Measurements from ENCODE around the gene CIB4. TPM values are rescaled to one million over a fixed set of nuclear protein-coding genes. Genes with fewer than 3 reads are reported as not detected.
"Not testable (repeated sequence)": the region's sequence is repeated elsewhere in the genome, so short reads cannot be mapped to it uniquely, and the experiment has no call there.

Gene CIB4
- total RNA-seq, 1 donor from 2014 or later = not detected

DNA sequence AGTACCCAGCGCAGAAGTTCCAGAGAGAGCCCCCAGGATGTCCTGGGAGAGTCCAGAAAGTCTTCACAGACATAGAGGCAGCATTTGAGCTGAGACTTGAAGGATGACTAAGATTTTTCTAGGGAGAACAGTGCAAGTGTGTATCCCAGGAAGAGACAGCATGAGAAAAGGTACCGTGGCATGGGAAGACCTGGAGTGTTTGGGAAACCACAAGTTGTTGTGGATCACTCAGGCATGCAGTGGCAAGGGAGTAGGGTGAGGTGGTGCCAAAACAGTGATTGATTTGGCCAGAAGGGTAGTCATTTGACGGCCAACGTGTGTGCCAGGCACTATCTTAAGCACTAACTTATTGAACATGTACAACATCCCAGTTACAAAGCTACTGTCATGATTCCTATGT is 26.9 kb upstream of the CIB4 start:
- DNase-seq (ENCODE audit: low read depth) = peak; percentile 82

DNA sequence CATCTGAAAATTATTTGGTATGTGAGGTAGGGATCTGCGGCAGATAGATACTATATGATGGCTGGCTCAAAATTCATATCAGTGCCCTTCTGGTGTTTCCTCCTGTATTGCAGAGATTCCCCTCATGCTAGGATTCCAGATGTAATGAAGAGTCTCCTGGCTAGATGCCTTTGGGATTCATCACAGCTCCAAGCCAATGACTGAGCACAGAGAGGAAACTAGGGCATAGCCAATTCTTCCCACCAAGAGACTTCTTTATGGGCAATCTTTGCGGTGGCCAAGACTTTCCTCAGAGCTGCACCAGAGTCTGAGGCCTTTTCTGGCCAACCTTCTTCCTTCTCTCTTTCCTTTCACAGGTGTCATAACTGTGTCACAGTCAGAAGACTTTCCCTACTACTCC is 25.5 kb upstream of the CIB4 start:
- peak; percentile 16 for DNase-seq (ENCODE audit: low read depth)

DNA sequence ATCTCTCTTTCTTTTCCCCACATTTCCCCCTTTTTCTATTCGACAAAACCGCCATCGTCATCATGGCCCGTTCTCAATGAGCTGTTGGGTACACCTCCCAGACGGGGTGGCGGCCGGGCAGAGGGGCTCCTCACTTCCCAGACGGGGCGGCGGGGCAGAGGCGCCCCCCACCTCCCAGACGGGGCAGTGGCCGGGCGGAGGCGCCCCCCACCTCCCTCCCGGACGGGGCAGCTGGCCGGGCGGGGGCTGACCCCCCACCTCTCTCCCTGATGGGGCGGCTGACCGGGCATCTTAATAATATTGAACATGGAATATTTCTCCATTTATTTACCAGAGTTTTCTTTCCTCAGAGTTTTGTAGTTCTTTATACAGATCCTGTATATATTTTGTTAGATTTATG is 24.1 kb upstream of the CIB4 start:
- DNase-seq (ENCODE audit: low read depth) = not testable (repeated sequence)

DNA sequence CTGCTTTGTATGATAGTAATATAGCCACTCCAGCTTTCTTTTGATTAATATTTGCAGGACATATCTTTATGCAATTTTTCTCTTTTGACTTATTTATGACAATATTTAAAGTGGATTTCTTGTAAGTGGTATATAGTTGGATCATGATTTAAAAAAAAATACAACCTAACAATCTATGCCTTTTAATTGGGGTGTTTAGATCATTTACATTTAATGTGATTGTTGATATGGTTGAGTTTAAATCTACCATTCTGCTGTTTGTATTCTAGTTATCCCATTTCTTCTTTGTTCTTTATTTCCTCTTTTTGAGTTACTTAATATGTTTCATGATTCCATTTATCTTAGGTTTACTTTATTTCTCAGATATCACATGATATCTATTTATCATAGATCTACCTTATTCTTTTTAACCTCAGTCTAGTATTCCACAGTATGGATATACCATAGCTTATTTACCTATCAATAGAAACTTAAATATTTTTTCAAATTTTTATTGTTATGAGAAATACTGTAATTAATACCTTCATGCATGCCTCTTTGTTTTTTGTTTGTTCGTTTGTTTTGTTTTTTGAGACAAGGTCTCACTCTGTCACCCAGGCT is 19.3 kb upstream of the CIB4 start:
- DNase-seq (ENCODE audit: low read depth) = no peak

DNA sequence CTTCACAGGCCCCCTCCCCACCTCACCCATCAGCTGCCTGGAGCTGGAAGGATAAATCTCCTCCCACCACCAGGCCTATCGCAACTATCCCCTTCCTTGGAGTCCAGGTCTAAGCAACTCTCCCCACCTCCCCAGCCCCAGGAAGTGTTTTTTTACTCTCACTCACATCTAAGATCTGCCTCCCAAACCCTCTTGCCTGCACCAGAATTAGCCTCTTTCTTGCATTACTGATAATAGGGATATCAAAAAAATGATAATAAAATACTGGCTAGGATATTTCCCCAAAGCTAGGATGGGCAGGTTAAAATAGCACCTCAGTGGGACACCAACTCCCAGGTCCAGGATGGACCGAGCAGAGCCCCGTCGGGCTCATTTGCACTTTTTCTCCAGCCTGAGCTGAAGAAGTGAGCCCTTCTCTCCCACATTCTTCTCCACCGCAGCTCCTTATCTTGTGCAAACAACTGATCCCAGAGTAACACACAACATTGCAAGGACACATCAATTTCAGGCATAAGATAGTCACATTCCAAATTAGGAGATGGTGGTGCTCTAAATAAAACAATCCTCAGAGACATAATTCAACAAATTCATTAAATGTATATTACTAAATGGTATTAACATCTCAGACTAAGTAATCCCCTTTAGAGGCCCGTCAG is 17.7 kb upstream of the CIB4 start:
- no peak for DNase-seq (ENCODE audit: low read depth)

DNA sequence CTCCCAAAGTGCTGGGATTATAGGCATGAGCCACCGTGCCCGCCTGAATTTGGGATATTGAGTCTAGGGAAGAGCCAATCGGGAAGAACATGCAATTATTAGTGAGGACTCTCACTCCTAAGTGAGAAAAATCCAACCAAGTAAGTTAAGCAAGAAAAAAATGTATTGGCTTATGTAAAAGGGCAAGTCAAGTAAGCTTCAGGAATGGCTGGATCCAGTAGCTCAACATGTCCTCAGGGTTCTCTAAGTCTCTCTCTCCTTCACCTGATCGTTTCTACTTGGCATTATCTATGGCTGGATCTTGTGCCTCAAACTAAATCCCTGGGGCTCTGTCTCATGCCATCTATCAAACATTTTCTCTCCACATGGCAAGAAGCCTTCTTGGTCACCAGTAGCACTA is 16.1 kb upstream of the CIB4 start:
- DNase-seq (ENCODE audit: low read depth) = no peak

DNA sequence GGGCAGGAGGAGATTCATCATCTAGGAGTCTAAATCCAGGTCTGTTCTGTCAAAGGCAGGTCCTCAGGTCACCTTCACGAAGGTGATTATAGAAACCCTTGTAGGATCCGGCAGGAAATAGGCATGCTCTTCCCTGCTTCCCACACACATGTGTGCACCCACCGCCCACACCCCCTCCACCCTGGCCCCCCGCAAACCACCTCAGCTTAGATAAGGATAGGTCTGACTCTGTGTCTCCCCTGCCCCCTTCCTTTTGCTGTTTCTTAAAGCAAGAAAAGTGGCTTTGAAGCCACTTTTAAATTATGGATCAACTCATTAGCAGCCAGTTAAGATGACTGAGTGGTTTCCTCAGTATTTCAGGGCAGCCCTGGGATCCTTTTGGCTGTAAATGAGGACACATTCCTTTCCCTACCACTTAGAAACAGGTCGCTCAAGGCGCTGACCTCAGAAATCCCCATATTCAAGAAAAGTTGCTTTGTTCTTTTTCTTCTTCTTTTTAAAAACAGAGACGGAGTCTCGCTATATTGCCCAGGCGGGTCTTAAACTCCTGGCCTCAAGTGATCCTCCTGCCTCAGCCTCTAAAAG is 14.5 kb upstream of the CIB4 start:
- DNase-seq (ENCODE audit: low read depth) = no peak

DNA sequence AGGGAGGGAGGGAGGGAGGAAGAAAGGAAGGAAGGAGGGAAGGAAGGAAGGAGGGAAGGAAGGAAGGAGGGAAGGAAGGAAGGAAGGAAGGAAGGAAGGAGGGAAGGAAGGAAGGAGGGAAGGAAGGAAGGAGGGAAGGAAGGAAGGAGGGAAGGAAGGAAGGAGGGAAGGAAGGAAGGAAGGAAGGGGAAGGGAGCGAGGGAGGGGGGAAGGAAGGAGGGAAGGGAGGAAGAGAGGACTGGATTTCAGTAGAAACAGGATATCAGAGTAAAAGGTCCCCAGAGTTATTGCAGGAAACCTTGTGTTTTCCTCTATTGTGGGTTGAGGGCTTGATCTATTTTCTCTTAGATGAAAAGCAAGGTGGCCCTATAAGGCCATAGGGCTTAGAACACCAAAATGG is 14.0 kb upstream of the CIB4 start:
- not testable (repeated sequence) for DNase-seq (ENCODE audit: low read depth)

DNA sequence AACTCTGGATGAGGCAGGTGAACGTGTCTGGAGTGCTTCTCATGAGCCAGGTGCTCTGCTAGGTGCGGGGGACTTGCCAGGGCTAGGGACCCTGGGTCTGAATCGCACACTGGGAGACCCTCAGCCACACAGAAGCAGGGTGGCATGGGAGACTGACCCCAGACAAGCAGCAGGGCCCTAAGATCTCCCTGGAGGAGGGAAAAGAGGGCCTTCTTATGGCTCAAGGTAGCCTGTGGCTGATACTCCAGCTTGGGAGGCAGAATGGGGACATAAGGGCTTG is 12.8 kb upstream of the CIB4 start:
- no peak for DNase-seq (ENCODE audit: low read depth)

DNA sequence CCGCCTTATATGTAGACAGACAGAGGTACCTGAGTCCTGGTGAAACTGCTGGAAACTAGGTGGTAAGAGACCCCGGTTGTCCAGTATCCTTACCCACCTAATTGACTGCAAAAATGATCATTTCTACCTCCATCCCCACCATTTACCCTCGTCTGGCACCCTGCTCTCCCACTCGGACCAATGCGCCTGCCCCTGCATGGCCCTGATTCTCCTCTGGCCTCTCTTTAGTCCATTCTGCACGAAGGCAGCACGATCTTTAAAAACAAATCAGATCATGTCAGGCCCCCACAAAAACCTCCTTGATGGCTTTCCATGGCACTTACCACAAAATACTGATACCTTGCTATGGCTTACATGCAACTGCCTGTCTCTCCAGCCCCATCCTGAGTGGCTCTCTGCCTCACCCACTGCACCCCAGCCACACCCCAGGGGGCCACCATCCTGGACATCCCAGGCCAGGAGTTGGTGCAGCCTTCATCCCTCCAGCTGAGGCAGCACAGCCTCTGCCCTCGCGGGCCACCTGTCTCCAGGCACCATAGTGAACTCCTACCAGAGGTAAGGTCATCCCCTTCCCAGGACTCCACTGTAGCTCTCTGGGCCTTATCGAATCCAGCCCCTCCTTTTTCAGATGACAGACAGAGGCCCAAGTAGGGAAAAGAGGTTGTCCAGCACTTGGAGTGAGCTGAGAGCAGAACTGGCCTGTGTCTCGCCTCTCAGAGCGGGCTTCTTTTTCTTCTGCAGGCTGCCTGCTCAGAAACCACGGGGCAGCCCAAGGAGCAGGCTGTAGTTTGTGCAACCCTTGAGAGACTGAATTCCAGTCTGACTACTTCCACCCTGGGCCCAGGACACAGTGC is 12.3 kb upstream of the CIB4 start:
- DNase-seq (ENCODE audit: low read depth) = no peak

DNA sequence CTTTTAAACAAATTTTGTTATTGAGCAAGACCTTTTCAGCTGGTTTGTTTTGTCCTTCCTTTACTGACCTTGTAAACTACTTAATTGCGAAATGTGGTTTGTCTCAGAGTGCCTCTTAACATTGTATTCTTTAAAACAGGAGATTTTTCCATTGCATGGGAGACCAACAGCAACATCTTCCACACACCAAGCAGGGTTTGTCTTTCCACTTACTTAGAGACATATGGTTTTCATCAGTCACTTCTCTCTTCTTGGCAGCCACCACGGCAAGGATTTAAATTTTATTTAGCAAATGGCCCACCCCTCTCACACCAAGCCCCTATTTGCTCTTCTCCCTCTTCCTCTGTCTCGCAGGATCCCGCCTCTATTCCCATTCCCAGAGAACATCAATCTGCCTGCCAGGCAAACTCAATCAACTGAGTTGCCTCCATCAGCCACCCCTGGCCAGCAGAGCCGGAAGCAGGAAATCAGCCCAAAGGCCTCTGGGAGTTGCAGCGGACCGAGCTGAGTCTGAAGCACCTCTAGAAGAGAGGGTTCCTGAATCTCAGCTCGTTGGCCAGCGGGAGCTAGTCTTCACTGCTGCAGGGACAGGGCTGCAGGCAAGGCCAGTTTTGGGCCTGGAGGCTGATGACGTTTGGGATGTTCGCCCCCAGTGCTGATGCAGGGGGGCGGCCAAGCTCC is 11.3 kb upstream of the CIB4 start:
- DNase-seq (ENCODE audit: low read depth) = peak; percentile 69

DNA sequence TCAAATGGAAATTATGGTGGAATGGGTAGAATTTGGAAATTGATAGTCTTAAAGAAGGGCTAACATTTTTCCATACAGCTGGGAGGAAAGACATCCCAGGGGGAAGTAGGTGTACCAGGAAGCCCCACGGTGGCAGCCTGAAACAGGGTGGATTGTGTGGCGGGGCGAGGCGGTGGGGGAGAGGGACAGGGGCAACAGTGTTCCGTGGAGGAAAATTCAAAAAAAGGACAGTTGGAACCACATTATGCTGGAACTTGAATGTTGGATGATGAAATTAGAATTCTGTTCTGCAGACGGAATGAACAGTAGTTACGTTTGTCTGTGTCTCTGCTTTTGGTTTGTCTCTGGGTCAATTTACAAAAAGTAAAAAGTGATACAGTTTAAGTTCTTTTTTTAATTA is 10.6 kb upstream of the CIB4 start:
- no peak for DNase-seq (ENCODE audit: low read depth)

DNA sequence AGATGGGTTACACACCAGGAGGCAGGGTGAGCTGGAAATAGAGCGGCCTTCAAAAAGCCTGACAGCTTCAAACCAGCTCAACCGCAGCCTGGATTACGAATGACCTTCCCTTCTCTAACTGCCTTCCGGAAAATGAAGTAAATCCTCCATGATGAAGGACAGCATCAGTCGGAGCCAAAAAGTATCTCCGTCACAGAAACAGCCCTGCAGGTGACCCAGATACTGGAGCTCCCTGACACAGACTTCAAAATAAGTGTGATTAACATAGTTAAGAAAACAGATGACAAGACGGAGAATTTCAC is 10.3 kb upstream of the CIB4 start:
- no peak for DNase-seq (ENCODE audit: low read depth)

DNA sequence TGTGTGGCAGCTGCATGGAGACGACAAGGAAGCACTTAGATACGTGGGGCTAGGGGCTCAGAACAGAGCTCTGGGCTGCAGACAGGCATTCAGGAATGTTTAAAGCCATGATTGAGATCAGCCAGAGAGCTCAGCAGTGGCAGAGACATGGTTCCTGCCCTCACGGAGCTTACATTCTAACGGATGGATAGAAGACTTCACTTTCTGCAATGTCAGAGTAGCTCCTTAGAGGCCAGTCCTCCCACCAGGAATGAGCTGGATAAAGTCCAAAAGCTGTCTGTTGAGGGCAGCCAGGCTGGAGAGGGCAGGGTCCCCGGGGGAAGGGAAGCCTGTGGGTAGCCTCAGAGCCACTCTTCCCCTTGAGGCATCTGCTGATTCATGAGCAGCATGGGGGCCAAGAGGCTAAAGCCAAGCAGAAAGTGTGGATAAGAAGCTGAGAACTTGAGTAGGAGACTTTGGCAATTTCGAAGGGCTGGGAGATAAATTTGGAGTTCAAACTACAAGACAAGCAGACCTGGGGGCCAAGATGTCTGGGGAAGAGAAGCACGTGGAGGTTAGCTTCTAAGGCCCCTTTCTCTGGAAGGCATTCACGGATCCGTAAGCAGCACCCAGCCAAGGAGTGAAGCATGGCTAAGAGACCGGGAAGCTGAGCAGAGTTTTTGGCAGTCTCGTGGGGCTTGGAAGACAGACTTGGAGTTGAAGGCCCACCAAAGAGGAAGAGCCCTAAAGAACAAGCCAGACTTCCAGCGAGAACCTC is 9.7 kb upstream of the CIB4 start:
- peak; percentile 31 for DNase-seq (ENCODE audit: low read depth)

DNA sequence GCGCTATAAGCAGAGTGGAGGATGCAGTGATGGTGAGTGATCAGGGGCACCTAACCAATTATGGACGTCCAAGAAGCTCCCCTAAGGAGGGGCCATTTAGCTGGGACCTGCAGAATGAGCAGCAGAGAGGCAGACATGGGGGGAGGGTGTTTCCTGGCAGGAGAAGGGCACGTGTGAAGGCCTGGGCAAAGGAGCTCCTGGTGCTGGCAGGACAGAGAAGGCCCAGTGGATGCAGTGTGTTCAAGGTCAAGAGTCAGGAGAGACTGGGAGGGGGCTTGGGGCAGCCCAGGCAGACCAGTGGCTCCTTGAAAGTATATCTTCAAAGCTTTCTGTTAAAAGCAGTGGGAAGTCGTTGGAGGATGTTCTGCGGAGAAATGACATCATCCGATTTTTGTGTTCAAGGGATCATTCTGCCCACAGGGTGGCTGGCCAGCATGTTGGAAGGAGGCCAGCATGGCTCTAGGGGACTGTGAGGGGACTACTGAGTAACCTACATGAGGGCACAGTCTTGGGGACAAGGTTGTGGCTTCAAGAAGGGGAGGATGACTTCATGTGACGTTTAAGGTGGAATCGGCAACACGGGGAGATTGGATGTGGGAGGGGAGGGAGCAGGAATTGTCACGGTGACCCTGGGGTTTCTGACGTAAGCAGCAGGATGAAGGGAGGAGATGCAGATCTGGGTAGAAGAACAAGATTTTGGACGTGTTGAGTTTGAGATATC is 9.0 kb upstream of the CIB4 start:
- no peak for DNase-seq (ENCODE audit: low read depth)

DNA sequence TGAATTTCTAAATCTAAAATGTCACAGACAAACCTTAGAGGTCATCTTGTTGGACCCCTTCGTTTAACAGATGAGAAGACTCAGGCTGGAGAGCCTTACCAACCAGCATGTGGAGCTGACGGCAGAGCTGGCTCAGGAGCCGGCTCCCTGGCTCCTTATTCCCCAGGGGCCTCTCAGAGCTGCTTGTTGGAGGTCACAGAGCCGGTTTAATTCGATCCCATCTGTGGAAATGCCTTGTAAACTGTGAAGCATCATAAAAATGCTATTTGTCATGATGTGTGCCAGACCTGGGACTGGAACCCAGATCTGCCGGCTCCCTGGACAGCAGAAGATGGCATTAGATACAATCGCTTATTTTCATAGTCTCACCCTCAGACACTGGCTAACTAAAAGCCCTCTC is 8.2 kb upstream of the CIB4 start:
- DNase-seq (ENCODE audit: low read depth) = no peak

DNA sequence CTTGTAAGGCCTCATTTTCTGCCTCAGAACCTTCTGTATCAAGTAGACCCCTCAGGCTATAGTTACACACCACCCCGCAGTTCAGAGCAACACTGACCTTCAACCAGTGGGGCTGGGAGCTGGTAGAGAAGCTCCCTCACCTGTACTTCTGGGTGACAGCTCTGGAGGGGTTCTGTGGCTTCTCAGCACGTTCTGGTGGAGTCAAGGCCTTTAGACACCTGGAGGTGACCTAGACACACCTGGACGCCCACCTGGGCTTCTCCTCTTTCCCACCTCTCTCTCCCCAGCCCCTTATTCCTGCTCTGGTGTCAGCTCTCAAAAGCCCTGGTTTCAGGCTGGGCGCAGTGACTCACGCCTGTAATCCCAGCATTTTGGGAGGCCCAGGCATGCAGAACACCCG is 7.3 kb upstream of the CIB4 start:
- DNase-seq (ENCODE audit: low read depth) = no peak

DNA sequence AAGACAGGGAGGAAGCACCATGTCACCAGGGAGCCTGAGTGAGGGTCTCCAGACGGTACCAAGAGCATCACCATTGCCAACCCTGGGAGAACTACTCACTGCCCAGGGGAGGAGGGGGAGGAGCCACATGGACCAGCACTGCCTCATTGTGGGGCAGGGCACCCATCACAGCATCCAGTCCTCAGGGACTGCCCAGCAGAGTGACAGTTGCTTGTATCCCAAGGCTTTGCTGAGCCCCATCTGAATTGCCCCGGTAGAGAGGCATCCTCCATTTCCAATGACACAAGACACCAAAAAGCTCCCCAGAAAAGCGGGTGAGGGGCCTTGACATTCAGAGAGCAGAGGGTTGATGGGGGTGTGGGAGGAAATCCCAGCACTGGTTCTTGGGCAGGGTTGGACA is 6.8 kb upstream of the CIB4 start:
- DNase-seq (ENCODE audit: low read depth) = no peak

DNA sequence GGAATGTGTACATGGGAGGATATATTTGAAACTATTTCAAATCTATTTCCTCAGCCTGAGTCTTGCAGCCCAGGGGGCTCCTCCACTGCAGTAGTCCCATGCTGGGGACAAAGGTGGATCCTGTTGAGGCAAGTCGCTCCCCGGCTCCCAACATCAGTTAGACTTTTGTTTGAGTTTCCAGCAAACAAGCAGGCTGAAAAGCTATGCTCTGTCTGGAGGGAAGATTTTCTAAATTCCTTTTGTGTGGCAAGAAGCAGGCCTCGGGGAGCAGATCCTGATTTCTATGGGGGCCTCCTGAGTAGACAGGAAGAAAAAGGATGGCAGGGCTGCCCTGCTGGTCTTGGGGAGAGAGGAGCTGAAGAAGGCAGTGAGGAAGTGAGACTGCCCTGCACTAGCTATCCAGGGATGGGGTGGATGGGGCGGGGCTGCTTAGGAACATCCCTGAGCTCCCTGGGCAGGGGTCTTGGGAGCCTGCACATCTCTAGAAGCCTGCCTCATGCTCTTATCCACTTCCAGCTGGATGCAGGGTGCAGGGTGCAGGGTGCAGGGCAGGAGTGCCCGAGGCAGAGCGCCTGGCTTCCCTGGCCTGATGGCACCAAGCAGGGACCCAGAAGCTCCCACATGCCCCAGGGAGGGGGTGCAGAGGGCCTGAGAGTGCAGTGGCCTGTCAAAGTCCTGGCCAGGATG is 6.0 kb upstream of the CIB4 start:
- DNase-seq (ENCODE audit: low read depth) = no peak

DNA sequence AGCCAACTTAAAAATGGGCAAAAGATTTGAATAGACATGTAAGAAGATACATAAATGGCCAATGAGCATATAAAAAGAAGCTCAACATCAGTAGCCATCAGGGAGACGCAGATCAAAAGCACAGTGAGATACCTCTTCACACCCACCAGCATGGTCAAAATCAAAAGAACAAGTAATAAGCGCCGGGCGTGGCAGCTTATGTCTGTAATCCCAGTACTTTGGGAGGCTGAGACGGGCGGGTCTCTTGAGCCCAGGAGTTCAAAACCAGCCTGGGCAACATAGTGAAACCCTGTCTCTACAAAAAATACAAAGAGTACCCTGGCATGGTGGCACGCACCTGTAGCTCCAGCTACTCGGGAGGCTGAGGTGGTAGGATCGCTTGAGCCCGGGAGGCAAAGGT is 4.6 kb upstream of the CIB4 start:
- no peak for DNase-seq (ENCODE audit: low read depth)
